Measurements from ENCODE around the gene BHLHA9.

BHLHA9 gene

DNA sequence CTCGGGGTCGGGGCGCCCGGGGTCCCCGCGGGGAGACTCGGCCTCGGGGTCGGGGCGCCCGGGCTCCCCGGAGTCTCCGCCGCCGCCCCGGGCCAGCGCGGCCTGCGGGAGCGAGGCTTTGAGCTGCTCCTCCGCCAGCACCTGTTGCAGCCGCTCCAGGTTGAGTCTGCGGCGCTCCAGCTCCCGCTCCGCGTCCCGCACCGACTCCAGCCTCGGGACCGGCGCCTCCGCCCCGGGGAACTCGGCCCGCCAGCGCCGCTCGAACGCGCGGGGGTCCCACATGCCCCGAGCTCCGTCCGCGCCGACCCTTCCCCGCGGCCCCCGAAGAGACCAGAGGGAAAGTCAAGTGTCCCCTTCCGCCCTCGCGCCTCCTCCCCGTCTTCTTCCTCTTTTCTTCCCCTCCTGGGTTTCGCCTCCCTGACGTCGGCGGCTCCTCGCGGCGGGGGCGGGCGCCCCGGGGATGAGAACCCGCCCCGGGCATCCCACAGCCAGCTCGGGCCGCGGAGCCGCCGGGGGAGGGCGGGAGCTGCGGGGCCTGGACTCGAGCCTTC, 40.8 kb upstream of the BHLHA9 start:
- Histone ChIP-seq H2AFZ (peak overlapping the region; percentile 50), H3K27ac (no peak overlapping the region), H3K36me3 (ENCODE audit: control insufficient read depth, insufficient read depth, low read length) (no peaks in the 10 kb centered on the region), H3K27me3 (ENCODE audit: control insufficient read depth, insufficient read depth, low read length) (no peaks in the 10 kb centered on the region), H3K9ac (no peak overlapping the region), H3K4me2 (ENCODE audit: low read length) (peak overlapping the region; percentile 89), H3K79me2 (no peaks in the 10 kb centered on the region), H3K4me1 (peaks cover 6% of the 10 kb centered on the region), H3K4me3 (ENCODE audit: low read depth, low read length) (peak overlapping the region; percentile 72), H3K9me3 (ENCODE audit: control insufficient read depth, low read length) (no peaks in the 10 kb centered on the region)
- no peak for TF ChIP-seq CTCF (IDR thresholded peaks at IDR 0.05)

GRCh38 chr17:1229900-1230501, 40.2 kb upstream of the BHLHA9 start:
- peaks cover 6% of the 10 kb centered on the region for H3K4me1 ChIP-seq
- no peaks in the 10 kb centered on the region for H3K36me3 ChIP-seq (ENCODE audit: control insufficient read depth, insufficient read depth, low read length)
- no peak overlapping the region for H2AFZ ChIP-seq
- no peaks in the 10 kb centered on the region for H3K27me3 ChIP-seq (ENCODE audit: control insufficient read depth, insufficient read depth, low read length)
- H3K27ac ChIP-seq = no peak overlapping the region
- no peaks in the 10 kb centered on the region for H3K79me2 ChIP-seq
- peak overlapping the region; percentile 44 for H3K4me3 ChIP-seq (ENCODE audit: low read depth, low read length)
- H3K9me3 ChIP-seq (ENCODE audit: control insufficient read depth, low read length) = no peaks in the 10 kb centered on the region
- H3K4me2 ChIP-seq (ENCODE audit: low read length) = peak overlapping the region; percentile 89
- no peak for TF ChIP-seq CTCF (IDR thresholded peaks at IDR 0.05)
- H3K9ac ChIP-seq = no peak overlapping the region

DNA sequence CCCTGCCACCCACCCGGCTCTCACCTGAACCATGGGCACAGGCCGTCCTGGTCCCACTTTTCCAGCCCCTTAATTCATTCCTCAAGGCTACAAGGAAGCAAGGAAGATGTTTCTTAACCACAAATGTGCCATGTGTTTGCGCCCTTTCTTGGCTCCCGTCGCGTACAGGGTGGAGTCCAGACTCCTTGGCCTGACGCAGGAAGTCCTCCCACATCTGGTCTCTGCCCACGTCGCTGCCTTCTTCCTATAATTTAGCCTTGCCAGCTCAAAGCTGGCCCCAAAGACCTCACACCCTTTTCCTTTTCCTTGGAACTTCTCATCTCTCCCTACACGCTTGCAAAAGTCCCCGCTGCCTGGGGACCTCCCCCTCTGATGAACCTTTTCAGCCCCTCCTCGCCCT, 38.8 kb upstream of the BHLHA9 start:
- H3K27me3 ChIP-seq (ENCODE audit: control insufficient read depth, insufficient read depth, low read length) = no peaks in the 10 kb centered on the region
- no peak overlapping the region for H3K4me3 ChIP-seq (ENCODE audit: low read depth, low read length)

GRCh38 chr17:1232331-1232730, 37.9 kb upstream of the BHLHA9 start:
- Histone ChIP-seq H3K36me3 (ENCODE audit: control insufficient read depth, insufficient read depth, low read length) (no peaks in the 10 kb centered on the region), H3K27me3 (ENCODE audit: control insufficient read depth, insufficient read depth, low read length) (no peaks in the 10 kb centered on the region), H3K4me3 (ENCODE audit: low read depth, low read length) (no peak overlapping the region), H3K4me1 (peaks cover 5% of the 10 kb centered on the region), H3K9me3 (ENCODE audit: control insufficient read depth, low read length) (no peaks in the 10 kb centered on the region), H2AFZ (no peak overlapping the region), H3K4me2 (ENCODE audit: low read length) (no peak overlapping the region), H3K9ac (no peak overlapping the region), H3K79me2 (no peaks in the 10 kb centered on the region), H3K27ac (no peak overlapping the region)
- TF ChIP-seq CTCF (IDR thresholded peaks at IDR 0.05) = no peak

More for the DNA sequence above, 38.8 kb upstream of the BHLHA9 start:
- Histone ChIP-seq H3K4me2 (ENCODE audit: low read length) (no peak overlapping the region), H3K79me2 (no peaks in the 10 kb centered on the region), H3K36me3 (ENCODE audit: control insufficient read depth, insufficient read depth, low read length) (no peaks in the 10 kb centered on the region), H3K4me1 (peaks cover 6% of the 10 kb centered on the region), H2AFZ (no peak overlapping the region), H3K27ac (no peak overlapping the region), H3K9ac (no peak overlapping the region), H3K9me3 (ENCODE audit: control insufficient read depth, low read length) (no peaks in the 10 kb centered on the region)
- TF ChIP-seq CTCF (IDR thresholded peaks at IDR 0.05) = no peak

GRCh38 chr17:1232786-1233185, 37.5 kb upstream of the BHLHA9 start:
- H3K27me3 ChIP-seq (ENCODE audit: control insufficient read depth, insufficient read depth, low read length) = no peaks in the 10 kb centered on the region

More at GRCh38 chr17:1232786-1233185, 37.5 kb upstream of the BHLHA9 start:
- Histone ChIP-seq H3K4me3 (ENCODE audit: low read depth, low read length) (no peak overlapping the region), H2AFZ (no peak overlapping the region), H3K4me1 (peaks cover under 1% of the 10 kb centered on the region), H3K79me2 (no peaks in the 10 kb centered on the region), H3K4me2 (ENCODE audit: low read length) (no peak overlapping the region), H3K36me3 (ENCODE audit: control insufficient read depth, insufficient read depth, low read length) (no peaks in the 10 kb centered on the region), H3K27ac (no peak overlapping the region), H3K9ac (no peak overlapping the region), H3K9me3 (ENCODE audit: control insufficient read depth, low read length) (no peaks in the 10 kb centered on the region)
- TF ChIP-seq CTCF (IDR thresholded peaks at IDR 0.05) = no peak
